Suprapubic skin (tissue), 4 donors: ENCODE data around the gene SMAP1. TPM values are rescaled to one million over a fixed set of nuclear protein-coding genes. Genes with fewer than 3 reads are reported as not detected.

Source experiments
- DNase-seq, 2 donors: peaks; one replicate each; pipeline ENCODE4 v3.0.0-alpha.2; 2019; ENCODE audit warnings: low spot score in 2 of 2
- H3K27ac ChIP-seq: fragments of 200-600 bp; sonication (generic); one replicate; pipeline ENCODE4 v1.5.1; 2019
- H3K27me3 ChIP-seq: fragments of 200-600 bp; sonication (generic); one replicate; pipeline ENCODE4 v1.5.1; 2019
- H3K36me3 ChIP-seq: fragments of 200-600 bp; sonication (generic); one replicate; pipeline ENCODE4 v1.5.1; 2019
- H3K4me1 ChIP-seq: fragments of 200-600 bp; sonication (generic); one replicate; pipeline ENCODE4 v1.5.1; 2019
- H3K4me3 ChIP-seq: fragments of 200-600 bp; sonication (generic); one replicate; pipeline ENCODE4 v1.5.1; 2019; ENCODE audit warnings: mild to moderate bottlenecking
- H3K9me3 ChIP-seq: fragments of 200-600 bp; sonication (generic); one replicate; pipeline ENCODE4 v1.5.1; 2019
- CTCF ChIP-seq, 2 donors: fragments of 200-600 bp in 1 of 2; fragments of 450-650 bp in 1 of 2; sonication (generic) in 1 of 2; IDR thresholded peaks; one replicate each; pipeline ENCODE4 v1.5.1; 2016 to 2019; ENCODE audit warnings: antibody characterized with exemption in 2 of 2, mild to moderate bottlenecking in 1 of 2, moderate library complexity in 1 of 2
- EP300 ChIP-seq: sonication (generic); formaldehyde crosslinking; IDR thresholded peaks from one replicate; pipeline ENCODE4 v1.6.1; 2017; ENCODE audit warnings: antibody characterized with exemption
- POLR2A ChIP-seq, 2 donors: fragments of 450-650 bp; IDR thresholded peaks; one replicate each; pipeline ENCODE4 v1.6.1; 2017; ENCODE audit warnings: antibody characterized with exemption in 2 of 2, mild to moderate bottlenecking in 2 of 2, moderate library complexity in 2 of 2
- POLR2AphosphoS5 ChIP-seq, 3 donors: sonication (generic); formaldehyde crosslinking; IDR thresholded peaks; one replicate each; pipeline ENCODE4 v1.6.1; 2017; ENCODE audit warnings: antibody characterized with exemption in 3 of 3
- whole genome bisulfite sequencing: methylation state at CpG from one replicate; pipeline ENCODE4 v1.1.5; 2018; 5-methylcytosine and 5-hydroxymethylcytosine counted together
- total RNA-seq, 4 donors: library from RNA; depleted of rRNA; stranded (reverse); fragments of >200 nt; gene quantifications; one replicate each; pipeline ENCODE4 v1.1.0, GENCODE V29; 2016

Gene SMAP1
- total RNA-seq, 4 donors from 2014 or later, result 28.8 to 39.1 (median 30.8) TPM

DNA sequence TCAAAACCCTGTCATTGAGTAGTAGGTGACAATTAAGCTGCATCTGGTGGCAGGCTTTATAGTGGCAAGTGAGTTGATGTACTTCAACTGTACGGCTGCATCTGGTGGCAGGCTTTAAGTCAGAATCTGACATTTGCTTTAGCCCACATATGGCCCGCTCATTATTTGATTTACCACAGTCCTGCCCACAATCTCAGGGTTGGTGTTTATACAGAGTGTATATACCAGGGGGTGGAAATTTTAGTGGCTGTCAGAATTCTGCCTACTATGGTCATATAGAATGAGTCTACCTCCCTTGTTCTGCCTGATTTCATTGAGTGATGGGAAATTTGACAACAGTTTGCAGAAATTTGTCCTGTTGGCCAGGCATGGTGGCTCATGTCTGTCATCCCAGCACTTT lies 112.3 kb downstream of the SMAP1 start:
- H3K4me1 ChIP-seq, result no peaks in the 10 kb centered on the region
- WGBS, result 83% methylated on average over 2 of the region's 2 CpGs
- no peaks in the 10 kb centered on the region for H3K9me3 ChIP-seq
- no peak for DNase-seq
- TF ChIP-seq EP300 (no peak), CTCF (IDR thresholded peaks at IDR 0.05) (no peak), POLR2A (IDR thresholded peaks at IDR 0.05) (no peak), POLR2AphosphoS5 (IDR thresholded peaks at IDR 0.05) (no peak)
- H3K4me3 ChIP-seq, result no peak overlapping the region
- H3K27me3 ChIP-seq, result no peaks in the 10 kb centered on the region
- H3K27ac ChIP-seq, result no peak overlapping the region
- H3K36me3 ChIP-seq, result peaks cover 11% of the 10 kb centered on the region

DNA sequence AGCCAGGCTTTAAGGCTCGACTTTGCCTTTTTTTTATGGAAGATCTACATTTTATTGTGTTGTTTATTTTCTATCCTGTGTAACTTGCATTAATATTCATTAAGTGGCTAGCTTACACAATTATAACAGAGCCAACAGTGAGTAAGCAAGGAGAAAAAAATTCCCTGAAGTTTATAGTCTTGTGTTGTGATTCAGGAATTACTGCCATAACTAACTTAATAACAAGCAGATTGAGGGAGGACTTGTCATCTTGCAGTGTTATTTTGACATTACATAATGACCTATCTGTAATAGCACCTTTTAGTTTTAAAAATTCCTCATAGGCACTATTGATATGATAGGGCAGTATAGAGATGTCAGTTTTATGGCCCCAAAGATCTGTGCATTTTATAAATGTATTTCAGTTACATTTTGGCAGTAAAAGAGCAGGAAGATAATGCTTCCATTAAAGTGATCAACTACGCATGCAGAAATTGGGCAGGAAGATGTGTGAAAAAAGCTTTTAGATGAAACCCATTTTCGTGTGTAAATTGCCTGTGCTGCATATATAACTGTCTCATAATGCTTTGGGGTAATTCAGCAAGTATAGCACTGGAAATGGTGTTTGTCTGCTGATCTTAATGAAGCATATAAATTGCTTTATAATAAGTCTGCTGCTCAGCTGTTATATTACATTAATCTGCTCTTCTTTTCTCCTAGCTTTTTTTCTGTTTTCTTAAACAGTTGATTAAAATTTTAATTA lies 123.0 kb downstream of the SMAP1 start:
- Histone ChIP-seq H3K27ac (no peak overlapping the region), H3K4me1 (no peaks in the 10 kb centered on the region), H3K36me3 (no peaks in the 10 kb centered on the region), H3K27me3 (no peaks in the 10 kb centered on the region), H3K9me3 (no peaks in the 10 kb centered on the region), H3K4me3 (no peak overlapping the region)
- TF ChIP-seq EP300, result no peak
- TF ChIP-seq POLR2AphosphoS5 (IDR thresholded peaks at IDR 0.05), result no peak
- no peak for TF ChIP-seq CTCF (IDR thresholded peaks at IDR 0.05)
- TF ChIP-seq POLR2A (IDR thresholded peaks at IDR 0.05), result no peak
- no peak for DNase-seq
- WGBS, result 65% methylated on average over 3 of the region's 3 CpGs

DNA sequence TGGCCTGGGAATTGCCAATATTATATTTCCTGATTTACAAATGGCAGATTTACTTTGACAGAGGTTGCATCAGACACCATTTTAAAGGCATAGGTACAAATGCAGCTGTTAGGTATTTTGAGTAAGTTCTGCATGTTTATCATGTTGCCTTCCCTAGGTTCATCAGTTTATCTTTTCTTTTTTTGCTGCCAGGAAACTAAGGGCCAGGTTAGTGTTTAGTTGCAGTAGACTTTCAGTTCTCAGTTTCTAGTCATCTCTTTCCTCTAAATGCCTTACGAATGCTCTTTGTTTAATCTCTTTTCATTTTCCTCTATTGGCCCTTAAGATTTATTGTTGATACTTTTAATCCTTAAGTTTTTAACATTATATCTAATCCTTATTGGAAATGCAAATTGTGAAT lies 129.9 kb downstream of the SMAP1 start:
- no peak overlapping the region for H3K27ac ChIP-seq
- DNase-seq, result no peak
- 92% methylated on average over 1 of the region's 1 CpG for WGBS
- no peak overlapping the region for H3K4me3 ChIP-seq
- peaks cover 3% of the 10 kb centered on the region for H3K36me3 ChIP-seq
- TF ChIP-seq CTCF (IDR thresholded peaks at IDR 0.05), result no peak
- TF ChIP-seq POLR2AphosphoS5 (IDR thresholded peaks at IDR 0.05), result no peak
- no peak for TF ChIP-seq EP300
- no peak for TF ChIP-seq POLR2A (IDR thresholded peaks at IDR 0.05)
- H3K9me3 ChIP-seq, result no peaks in the 10 kb centered on the region
- no peaks in the 10 kb centered on the region for H3K4me1 ChIP-seq
- H3K27me3 ChIP-seq, result no peaks in the 10 kb centered on the region

DNA sequence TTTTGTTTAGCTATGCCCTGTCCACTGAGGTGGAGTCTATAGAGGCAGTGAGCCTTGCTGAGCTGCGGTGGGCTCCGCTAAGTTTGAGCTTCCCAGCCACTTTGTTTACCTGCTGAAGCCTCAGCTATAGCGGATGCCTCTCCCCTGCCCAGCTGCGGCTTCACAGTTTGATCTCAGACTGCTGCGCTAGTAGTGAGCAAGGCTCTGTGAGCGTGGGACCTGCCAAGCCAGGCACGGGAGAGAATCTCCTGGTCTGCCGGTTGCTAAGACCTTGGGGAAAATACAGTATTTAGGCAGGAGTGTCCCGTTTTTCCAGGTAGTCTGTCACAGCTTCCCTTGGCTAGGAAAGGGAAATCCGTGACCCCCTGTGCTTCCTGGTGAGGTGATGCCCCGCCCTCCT lies 138.4 kb downstream of the SMAP1 start:
- Histone ChIP-seq H3K9me3 (peaks cover 5% of the 10 kb centered on the region), H3K27me3 (no peaks in the 10 kb centered on the region), H3K4me1 (no peaks in the 10 kb centered on the region), H3K36me3 (peaks cover 9% of the 10 kb centered on the region), H3K27ac (no peak overlapping the region), H3K4me3 (no peak overlapping the region)
- TF ChIP-seq EP300 (no peak), POLR2AphosphoS5 (IDR thresholded peaks at IDR 0.05) (no peak)
- DNase-seq, result no peak
- 92% methylated on average over 10 of the region's 11 CpGs for WGBS

DNA sequence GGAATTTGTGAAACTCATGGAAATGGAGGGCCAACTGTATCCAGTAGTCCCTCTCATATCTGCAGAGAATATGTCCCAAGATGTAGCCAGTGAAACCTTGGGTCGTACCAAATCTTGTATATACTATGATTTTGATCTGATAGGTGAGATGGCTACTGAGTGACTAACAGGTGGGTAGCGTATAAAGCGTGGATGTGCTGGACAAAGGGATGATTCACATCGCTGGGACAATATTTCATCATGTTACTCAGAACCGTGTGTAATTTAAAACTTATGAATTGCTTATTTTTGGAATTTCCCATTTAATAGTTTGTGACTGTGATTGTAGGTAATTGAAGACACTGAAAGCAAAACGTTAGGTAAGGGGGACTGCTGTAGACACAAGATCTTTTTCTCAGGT lies 144.1 kb downstream of the SMAP1 start:
- H3K9me3 ChIP-seq, result no peaks in the 10 kb centered on the region
- H3K36me3 ChIP-seq, result no peaks in the 10 kb centered on the region
- WGBS, result 88% methylated on average over 6 of the region's 6 CpGs
- no peak overlapping the region for H3K4me3 ChIP-seq
- H3K27ac ChIP-seq, result no peak overlapping the region
- TF ChIP-seq POLR2AphosphoS5 (IDR thresholded peaks at IDR 0.05), result no peak
- no peak for TF ChIP-seq EP300
- H3K4me1 ChIP-seq, result no peaks in the 10 kb centered on the region
- no peak for DNase-seq
- H3K27me3 ChIP-seq, result no peaks in the 10 kb centered on the region

DNA sequence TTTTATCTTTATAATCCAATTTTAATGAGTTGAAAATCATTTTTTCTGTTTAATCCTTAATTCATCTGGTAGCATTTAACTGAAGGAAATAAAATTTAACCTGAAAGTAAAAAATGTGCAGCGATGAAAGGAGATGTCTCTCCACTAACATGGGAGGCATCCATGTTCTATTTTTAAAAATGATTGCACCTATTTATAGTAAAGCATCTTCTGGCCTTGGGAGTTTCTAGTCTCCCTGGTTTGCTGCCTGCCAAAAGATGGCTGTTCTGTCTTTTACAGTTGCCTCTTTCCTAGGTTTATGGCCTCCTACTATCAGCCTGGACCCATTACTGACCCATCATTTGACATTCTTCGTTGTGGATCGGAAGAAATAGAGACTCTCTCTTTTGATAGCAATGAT lies 146.2 kb downstream of the SMAP1 start:
- DNase-seq, result no peak

More for the DNA sequence above, 146.2 kb downstream of the SMAP1 start:
- TF ChIP-seq CTCF (IDR thresholded peaks at IDR 0.05), result no peak
- Histone ChIP-seq H3K4me1 (no peaks in the 10 kb centered on the region), H3K36me3 (no peaks in the 10 kb centered on the region), H3K27me3 (no peaks in the 10 kb centered on the region), H3K9me3 (no peaks in the 10 kb centered on the region), H3K27ac (no peak overlapping the region), H3K4me3 (no peak overlapping the region)
- 87% methylated on average over 3 of the region's 3 CpGs for WGBS
